Right lobe of liver (tissue), 6 donors: Measurements from ENCODE around the gene LTBR. TPM values are rescaled to one million over a fixed set of nuclear protein-coding genes. Genes with fewer than 3 reads are reported as not detected.
A peak's percentile ranks its signal among the peaks of the same experiment; 100 is the strongest.
"Not testable (repeated sequence)": the region's sequence is repeated elsewhere in the genome, so short reads cannot be mapped to it uniquely, and the experiment has no call there.

Experiments
- ATAC-seq, 4 donors: fragments of 200-7000 bp; cut with Tn5 transposase; one replicate each; pipeline ENCODE4 v1.9.1; 2020; ENCODE audit warnings: mild to moderate bottlenecking in 4 of 4, moderate library complexity in 4 of 4
- DNase-seq, 3 donors: peaks; one replicate each; pipeline ENCODE4 v3.0.0-alpha.2; 2020
- H3K27ac ChIP-seq, 3 donors: fragments of 200-600 bp; one replicate each; pipeline ENCODE4 v1.8.0; 2022
- H3K27me3 ChIP-seq, 2 donors: fragments of 200-600 bp; one replicate each; pipeline ENCODE4 v1.8.0; 2022
- H3K36me3 ChIP-seq, 4 donors: fragments of 200-600 bp; sonication (generic) in 1 of 4; one replicate each; pipeline versions ENCODE4 v1.5.1 to v1.8.0; 2017 to 2022; ENCODE audit warnings: control low read depth in 1 of 4
- H3K4me1 ChIP-seq, 4 donors: fragments of 200-600 bp; sonication (generic) in 1 of 4; one replicate each; pipeline versions ENCODE4 v1.5.1 to v1.8.0; 2017 to 2022; ENCODE audit warnings: control low read depth in 1 of 4
- H3K4me3 ChIP-seq, 3 donors: fragments of 200-600 bp; one replicate each; pipeline ENCODE4 v1.8.0; 2022
- H3K9me3 ChIP-seq, 4 donors: fragments of 200-600 bp; sonication (generic) in 1 of 4; one replicate each; pipeline versions ENCODE4 v1.5.1 to v1.8.0; 2017 to 2022; ENCODE audit warnings: control low read depth in 1 of 4
- POLR2A ChIP-seq: fragments of 450-650 bp; IDR thresholded peaks from one replicate; pipeline ENCODE4 v1.6.1; 2017; ENCODE audit warnings: antibody characterized with exemption, mild to moderate bottlenecking
- WGBS: methylation state at CpG from one replicate; pipeline ENCODE4 v1.1.6; 2018; ENCODE audit warnings: low coverage, low lambda C conversion rate; ENCODE audit not compliant: insufficient coverage; ENCODE audit errors: missing lambda C conversion rate; 5-methylcytosine and 5-hydroxymethylcytosine counted together
- intact Hi-C, 2 donors: fragments of 100-400 bp; cut with DNase I; formaldehyde crosslinking; loops; one replicate each; pipeline versions ENCODE4 v1.11.2 to v1.14.1; 2022
- total RNA-seq, 6 experiments: library from RNA; depleted of rRNA in 2 of 6; stranded (reverse); fragments of >200 nt in 2 of 6; fragmentation: NEBNext Ultra II Directional in 3 of 6; extraction: Animal tissue kit (Norgen Biotek cat#: 25700) in 3 of 6; gene quantifications; one replicate each; pipeline versions ENCODE4 v1.1.0 to v1.2.4, GENCODE V29; 2016 to 2023
- TF ChIP-seq, protein P1 (sequence below), 4 donors: fragments of 200-600 bp in 3 of 4; fragments of 450-650 bp in 1 of 4; IDR thresholded peaks; one replicate each; pipeline versions ENCODE4 v1.5.1 to v1.8.0; 2016 to 2022; ENCODE audit warnings: antibody characterized with exemption in 4 of 4, mild to moderate bottlenecking in 2 of 4
- donor health status: DM: no; HTN: yes; CAD: no.
- donor health status: DM: no; HTN: no; CAD: no.
- donor health status: DM: no; HTN: no; CAD: no.
- donor health status: DM: no; HTN: yes; CAD: no.
- donor health status: DM: no; HTN: yes; CAD: no.

The LTBR gene
- total RNA-seq, 6 experiments from 2014 or later, result 83.8 to 235 (median 103) TPM

DNA sequence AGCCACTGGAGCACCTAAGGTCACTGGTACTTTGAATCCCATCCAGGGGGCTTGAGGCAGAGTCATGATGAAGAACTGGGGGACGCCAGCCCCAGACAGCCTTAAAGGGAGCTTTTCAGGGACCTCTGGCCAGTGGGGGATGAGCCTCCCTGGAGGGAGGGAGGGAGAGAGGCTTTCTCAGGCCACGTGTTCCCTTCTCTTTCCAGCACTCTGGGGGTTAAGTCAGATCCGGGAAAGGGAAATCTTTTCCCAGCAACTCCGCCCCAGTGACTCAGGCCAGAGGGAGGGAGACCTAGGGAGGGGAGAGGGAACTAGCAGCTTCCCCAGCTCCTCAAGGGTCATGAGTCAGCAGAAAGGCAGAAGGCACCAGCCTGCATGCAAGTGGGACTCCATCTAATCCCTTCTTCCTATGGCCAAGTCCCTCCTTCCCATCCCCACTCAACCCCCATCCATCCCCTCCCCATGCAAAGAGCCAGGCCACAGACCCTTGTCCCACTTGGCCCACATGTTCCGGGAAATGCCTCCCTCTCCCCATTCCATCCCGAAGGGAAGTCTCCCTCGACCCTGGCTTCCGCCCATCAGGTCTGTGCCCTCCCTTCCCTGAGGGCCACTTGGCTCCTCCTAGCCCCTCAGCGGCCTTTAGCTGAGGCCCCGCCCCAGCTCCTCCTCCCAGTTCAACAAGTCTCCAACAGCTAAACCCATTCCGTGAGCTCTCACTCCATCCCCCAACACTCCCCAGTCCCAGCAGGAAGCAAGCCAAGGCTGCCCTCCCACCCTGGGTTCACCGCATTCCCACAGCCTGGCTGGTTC, 47.7 kb upstream of the LTBR start:
- ATAC-seq (peak; percentile 69 to 85 (median 75)), DNase-seq (peak; percentile 96 to 97 (median 97))
- peak; percentile 70 for TF ChIP-seq POLR2A
- TF ChIP-seq, protein P1, sequence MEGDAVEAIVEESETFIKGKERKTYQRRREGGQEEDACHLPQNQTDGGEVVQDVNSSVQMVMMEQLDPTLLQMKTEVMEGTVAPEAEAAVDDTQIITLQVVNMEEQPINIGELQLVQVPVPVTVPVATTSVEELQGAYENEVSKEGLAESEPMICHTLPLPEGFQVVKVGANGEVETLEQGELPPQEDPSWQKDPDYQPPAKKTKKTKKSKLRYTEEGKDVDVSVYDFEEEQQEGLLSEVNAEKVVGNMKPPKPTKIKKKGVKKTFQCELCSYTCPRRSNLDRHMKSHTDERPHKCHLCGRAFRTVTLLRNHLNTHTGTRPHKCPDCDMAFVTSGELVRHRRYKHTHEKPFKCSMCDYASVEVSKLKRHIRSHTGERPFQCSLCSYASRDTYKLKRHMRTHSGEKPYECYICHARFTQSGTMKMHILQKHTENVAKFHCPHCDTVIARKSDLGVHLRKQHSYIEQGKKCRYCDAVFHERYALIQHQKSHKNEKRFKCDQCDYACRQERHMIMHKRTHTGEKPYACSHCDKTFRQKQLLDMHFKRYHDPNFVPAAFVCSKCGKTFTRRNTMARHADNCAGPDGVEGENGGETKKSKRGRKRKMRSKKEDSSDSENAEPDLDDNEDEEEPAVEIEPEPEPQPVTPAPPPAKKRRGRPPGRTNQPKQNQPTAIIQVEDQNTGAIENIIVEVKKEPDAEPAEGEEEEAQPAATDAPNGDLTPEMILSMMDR (IDR thresholded peaks at IDR 0.05), result no peak
- Histone ChIP-seq H3K4me1 (peaks cover 0 to 59% (median 20%) of the 10 kb centered on the region in 4 donors), H3K9me3 (no peaks in the 10 kb centered on the region), H3K4me3 (peak overlapping the region; percentile 47 to 100 (median 51)), H3K36me3 (peaks cover 0 to 33% (median 21%) of the 10 kb centered on the region in 4 donors), H3K27ac (peak overlapping the region; percentile 90 to 100 (median 97)), H3K27me3 (no peaks in the 10 kb centered on the region)
- intact Hi-C loops, result loop anchor here (10.0 kb wide), 2 partner anchors 49 to 199 kb away; partner anchors contain the start of genes LTBR (in 2 of the 2) and GAPDH (in 1 of the 2)
- WGBS, result 0% methylated on average over 10 of the region's 12 CpGs

DNA sequence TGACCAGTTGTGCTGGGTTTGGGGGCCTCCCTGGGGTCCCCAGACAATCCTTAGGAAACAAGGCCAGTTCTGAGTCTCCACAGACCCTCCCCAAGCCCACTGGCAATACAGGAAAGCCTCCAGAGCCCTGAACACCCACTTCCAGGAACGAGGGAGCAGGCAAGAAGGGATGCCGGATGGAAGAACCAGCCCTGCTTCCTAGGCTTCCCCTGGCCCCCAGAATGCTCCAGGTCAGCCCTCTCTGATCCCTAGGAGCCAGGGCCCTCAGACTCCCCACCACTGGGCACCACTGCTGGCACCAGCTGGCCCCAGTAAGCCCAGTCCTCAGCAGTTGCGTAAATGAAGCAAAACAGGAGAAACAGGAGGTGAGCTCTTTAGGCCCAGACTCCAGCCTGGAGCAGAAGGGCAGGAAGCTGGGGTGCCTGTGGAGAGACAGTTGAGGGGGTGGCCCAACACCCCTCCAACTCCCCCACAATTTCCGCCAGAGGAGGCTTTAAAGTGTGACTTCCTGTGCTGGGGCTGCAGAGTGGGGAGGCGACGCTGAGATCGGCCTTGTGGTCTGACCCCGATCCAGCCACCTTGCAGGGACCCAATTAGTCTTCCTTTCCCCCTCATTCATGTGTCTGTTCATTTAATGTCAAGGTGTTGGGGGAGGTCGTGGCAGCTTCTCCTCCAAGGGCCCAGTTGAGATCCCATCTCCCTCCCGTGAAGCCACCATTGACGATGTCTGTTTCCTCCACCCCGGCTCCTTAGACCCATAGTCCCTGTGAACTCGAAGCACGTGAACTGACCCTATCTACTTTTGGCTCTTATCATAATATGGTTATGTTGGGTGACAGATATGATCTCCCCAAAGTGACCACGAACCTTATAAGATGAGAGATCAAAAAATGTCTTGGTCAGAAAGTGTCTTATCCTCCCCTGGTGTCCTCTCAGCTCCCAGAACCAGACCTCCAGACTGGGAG, 46.8 kb upstream of the LTBR start:
- ATAC-seq, result peak; percentile 1 to 18 (median 9)
- H3K4me1 ChIP-seq, result peaks cover 0 to 55% (median 20%) of the 10 kb centered on the region in 4 donors
- H3K4me3 ChIP-seq, result peak overlapping the region; percentile 47 to 100 (median 51)
- peaks cover 0 to 24% (median 14%) of the 10 kb centered on the region in 4 donors for H3K36me3 ChIP-seq
- intact Hi-C loops, result loop anchor here (10.0 kb wide), 2 partner anchors 48 to 198 kb away; partner anchors contain the start of genes LTBR (in 2 of the 2) and GAPDH (in 1 of the 2)
- WGBS, result 4% methylated on average over 13 of the region's 15 CpGs
- H3K9me3 ChIP-seq, result no peaks in the 10 kb centered on the region
- H3K27ac ChIP-seq, result peak overlapping the region; percentile 90 to 100 (median 97)
- no peaks in the 10 kb centered on the region for H3K27me3 ChIP-seq
- DNase-seq, result peak; percentile 53 to 74 (median 69)
- TF ChIP-seq POLR2A, result peak; percentile 33
- TF ChIP-seq, protein P1 (IDR thresholded peaks at IDR 0.05), result no peak

DNA sequence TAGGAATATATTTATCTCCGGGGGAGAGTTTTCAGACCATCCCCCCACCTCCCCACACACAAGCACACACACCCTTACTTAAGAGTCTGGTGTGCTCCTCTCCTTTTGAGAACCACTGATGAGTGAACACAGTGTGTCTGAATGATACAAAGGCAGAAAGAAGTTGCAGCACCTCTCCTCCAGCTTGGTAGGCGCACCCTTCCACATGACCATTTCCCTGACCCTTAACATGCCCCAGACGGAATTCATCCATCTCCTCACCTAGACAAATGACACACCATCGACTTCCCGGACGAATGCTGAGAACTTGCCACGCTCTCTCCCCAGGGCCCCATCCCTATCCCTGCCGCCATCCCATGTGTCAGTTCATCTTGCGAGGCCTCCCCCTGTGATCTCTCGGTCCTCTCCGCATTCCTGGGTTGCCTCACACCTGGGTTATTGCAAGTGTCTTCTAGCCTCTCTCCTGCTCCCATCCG, 46.0 kb upstream of the LTBR start:
- no peaks in the 10 kb centered on the region for H3K9me3 ChIP-seq
- H3K36me3 ChIP-seq, result peaks cover 0 to 16% (median 7%) of the 10 kb centered on the region in 4 donors
- peak overlapping the region; percentile 92 to 100 (median 99) for H3K4me3 ChIP-seq
- TF ChIP-seq, protein P1 (IDR thresholded peaks at IDR 0.05), result no peak
- TF ChIP-seq POLR2A, result peak; percentile 12
- H3K4me1 ChIP-seq, result peaks cover 0 to 59% (median 25%) of the 10 kb centered on the region in 4 donors
- intact Hi-C loops, result loop anchor here (10.0 kb wide), 2 partner anchors 47 to 197 kb away; partner anchors contain the start of genes LTBR (in 2 of the 2) and GAPDH (in 1 of the 2)
- 20% methylated on average over 9 of the region's 12 CpGs for WGBS
- no peaks in the 10 kb centered on the region for H3K27me3 ChIP-seq
- DNase-seq (no peak), ATAC-seq (no peak)
- H3K27ac ChIP-seq, result peak overlapping the region; percentile 97 to 100 (median 99)

DNA sequence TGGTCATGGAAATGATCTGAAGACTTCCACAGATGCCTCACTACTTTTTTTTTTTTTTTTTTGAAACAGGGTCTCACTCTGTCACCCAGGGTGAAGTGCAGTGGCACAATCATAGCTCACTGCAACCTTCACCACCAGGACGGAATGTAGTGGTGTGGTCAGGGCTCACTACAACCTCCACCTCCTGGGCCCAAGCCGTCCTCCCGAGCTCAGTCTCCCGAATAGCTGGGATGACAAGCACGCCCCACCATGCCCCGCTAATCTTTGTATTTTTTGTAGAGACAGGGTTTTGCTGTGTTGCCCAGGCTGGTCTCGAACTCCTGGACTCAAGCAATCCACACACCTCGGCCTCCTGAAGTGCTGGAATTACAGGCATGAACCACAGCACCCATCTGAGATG, 45.4 kb upstream of the LTBR start:
- not testable (repeated sequence) for ATAC-seq
- H3K36me3 ChIP-seq, result peaks cover 0 to 11% (median 5%) of the 10 kb centered on the region in 4 donors
- intact Hi-C loops, result loop anchor here (10.0 kb wide), 2 partner anchors 46 to 196 kb away; partner anchors contain the start of genes LTBR (in 2 of the 2) and GAPDH (in 1 of the 2)

More for the DNA sequence above, 45.4 kb upstream of the LTBR start:
- not testable (repeated sequence) for H3K9me3 ChIP-seq, DNase-seq, H3K27me3 ChIP-seq
- H3K27ac ChIP-seq, result peak overlapping the region; percentile 97 to 100 (median 99)
- peaks cover 0 to 56% (median 25%) of the 10 kb centered on the region in 4 donors for H3K4me1 ChIP-seq
- WGBS, result 49% methylated on average over 6 of the region's 8 CpGs
- peak overlapping the region; percentile 92 to 100 (median 99) for H3K4me3 ChIP-seq
